ENCODE data around the gene SLC27A5.

DNA sequence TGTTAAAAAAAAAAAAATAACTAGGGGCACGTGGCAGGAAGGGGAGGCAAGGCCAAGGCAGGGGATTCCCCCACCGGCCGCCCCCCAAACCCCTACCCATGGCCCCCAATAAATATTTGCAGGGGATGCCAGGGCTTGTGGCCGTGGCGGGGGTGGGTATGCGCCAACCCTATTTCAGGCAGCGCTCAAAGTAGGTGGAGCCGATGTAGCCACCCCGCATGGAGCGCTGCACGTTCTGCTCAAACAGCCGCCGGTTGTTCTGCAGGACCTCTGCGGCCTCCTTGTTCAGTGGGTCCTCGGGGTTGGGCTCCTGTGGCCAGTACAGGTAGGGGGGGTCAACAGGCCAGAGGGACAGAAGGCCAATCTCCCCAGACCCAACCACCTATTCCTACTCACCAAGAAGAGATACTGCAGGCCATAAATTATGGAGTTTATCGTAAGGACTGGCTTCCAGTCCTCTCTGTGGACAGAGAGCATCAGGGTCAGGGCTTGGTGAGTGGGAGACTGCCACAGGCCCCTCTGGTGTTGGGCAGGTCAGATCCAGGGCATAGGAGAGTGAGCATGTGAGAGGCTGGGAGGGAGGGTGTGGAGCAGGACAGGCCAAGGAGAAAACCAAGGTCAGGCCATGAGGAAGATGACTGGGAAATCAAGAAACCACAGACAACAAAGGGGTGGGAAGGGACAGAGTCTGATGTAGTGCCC is 44.3 kb upstream of the SLC27A5 start:
- TF ChIP-seq POLR2A (IDR thresholded peaks at IDR 0.05) (no peak), CTCF (IDR thresholded peaks at IDR 0.05) (no peak)

Data from sigmoid colon (tissue), 3 donors.